GM12873 (cell line): ENCODE results near the gene PFDN4.

Experiments
- CTCF ChIP-seq: IDR thresholded peaks from 2 replicates; pipeline ENCODE4 v1.5.1; 2012; ENCODE audit warnings: low read depth, mild to moderate bottlenecking, moderate library complexity, low read length, control low read depth; ENCODE audit not compliant: insufficient read depth; ENCODE audit errors: missing control alignments

The PFDN4 gene

DNA sequence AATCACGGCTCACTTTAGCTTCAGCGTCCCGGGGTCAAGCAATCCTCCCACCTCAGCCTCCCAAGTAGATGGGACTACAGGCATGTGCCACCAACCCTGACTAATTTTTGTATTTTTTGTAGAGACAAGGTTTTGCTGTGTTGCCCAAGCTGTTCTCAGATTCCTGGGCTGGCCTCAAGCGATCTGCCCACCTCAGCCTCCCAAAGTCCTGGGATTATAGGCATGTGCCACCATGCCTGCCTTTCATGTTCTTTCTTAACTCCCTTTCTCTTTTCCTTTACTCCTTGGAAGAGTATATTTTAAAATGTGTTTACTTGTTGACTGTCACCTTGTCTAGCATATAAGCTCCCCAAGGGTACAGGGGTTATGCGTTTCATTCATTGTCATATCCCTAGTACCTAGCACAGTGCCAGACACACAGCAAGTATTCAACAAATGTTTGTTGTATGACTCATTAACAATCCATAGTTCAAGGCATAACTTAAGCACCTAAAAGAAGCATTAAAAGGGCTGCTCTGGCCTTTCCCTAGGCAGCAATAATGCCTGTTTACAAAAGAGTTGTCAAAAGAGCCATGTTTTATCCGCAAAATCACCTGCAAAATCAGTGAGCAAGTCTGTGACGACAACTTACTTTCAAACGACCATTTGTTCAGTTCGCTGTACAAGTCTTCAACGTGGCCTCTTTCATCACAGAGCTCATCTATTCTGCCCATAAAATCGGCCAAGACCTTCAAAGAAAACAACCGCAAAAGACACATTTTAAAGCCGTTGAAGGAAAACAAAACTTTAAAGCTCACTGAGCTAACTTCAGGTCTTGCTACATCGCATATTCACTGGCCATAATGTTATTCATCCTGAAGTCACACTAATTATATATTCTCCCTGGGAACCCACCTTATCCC lies 38.7 kb upstream of the PFDN4 start:
- no peak for TF ChIP-seq CTCF

DNA sequence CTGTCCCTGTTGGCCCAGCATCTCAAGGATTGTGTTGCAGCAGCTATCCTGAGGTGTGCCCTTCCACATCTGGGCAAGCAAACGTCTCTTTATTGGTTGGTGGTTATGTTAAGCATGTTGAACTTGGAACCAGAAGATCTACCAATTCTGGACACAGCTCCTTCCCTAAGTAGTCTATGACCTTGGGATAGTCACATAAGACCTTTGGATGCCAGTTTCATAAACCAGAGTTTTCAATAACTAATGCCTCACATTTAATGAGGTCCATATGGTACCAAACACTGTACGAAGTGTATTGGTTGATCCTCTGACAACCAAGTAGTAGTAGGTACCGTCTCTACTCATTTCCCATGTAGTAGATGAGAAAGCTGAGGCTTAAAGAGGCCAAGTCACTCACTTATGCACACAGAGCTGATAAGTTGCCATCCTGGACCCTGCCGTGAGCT lies 37.8 kb upstream of the PFDN4 start:
- no peak for TF ChIP-seq CTCF

- no peak for TF ChIP-seq CTCF
These were observed 36.9 kb upstream of the PFDN4 start for GRCh38 chr20:54170963-54171362.

DNA sequence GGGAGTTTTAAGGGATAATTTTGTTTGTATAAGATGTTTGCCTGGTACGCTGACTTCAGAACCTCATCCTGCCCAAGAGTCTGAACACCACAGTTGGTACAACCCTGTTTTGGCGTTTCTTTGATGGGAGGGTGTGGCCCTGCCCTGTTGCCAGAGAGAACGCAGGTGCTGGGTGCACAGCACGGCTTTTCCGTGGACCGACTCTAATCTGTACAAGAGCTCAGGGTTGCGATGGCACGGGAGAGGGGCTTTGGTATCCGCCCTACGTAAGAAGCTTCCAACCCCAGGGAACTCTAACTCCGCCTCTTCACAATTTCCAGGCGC lies 35.4 kb upstream of the PFDN4 start:
- no peak for TF ChIP-seq CTCF

DNA sequence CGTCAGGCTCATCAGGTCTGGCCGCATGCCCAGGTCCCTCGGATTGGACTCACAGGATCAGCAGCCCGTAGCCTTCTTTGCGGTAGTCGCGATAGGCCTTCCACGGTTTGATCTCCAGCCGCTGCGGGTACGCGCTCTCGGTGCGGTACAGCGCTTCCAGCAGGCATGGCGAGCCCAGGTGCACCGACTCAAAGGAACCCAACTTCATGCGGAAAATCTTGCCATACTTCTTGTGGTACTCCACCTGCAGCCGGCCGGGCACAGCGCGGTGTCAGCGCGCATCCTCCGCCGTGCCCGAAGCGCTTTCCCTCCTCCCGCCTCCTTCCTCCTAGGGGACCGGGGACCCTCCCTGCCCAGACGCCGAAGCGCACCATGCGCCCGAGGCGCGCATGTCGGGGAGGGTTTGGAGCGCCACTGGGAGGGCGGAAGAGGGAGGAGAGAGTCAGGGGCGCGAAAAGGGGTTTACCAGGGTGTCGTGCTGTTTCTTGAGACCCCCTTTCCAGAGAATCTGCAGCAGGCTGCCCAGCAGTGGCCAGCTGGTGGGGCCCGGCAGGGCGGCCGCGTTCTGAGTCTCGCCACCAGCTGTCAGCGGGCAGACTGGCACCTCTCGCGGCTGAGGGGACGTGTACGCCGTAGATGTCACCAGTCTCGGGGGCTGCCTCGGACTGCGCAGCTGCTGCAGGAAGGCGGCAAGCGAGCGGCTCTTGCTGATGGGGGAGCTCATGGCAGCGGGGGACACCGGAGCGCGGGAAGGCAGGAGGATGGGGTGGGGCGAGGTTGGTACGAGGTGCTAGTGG lies 34.8 kb upstream of the PFDN4 start:
- no peak for TF ChIP-seq CTCF

GRCh38 chr20:54173653-54174456 lies 34.0 kb upstream of the PFDN4 start, which contains the start of gene CYP24A1:
Gene CYP24A1 (minus strand): TSS chr20:54173986. CDS start chr20:54173579, 407 bp downstream.
- no peak for TF ChIP-seq CTCF
